ENCODE data around the gene KLRC3. TPM values are rescaled to one million over a fixed set of nuclear protein-coding genes. Genes with fewer than 3 reads are reported as not detected.

KLRC3 gene
- 0.29 to 0.32 TPM in 2 of 5 replicates, not detected in the others for total RNA-seq (2022; extraction: Qiagen RNA extraction; ENCODE audit: low read depth)

DNA sequence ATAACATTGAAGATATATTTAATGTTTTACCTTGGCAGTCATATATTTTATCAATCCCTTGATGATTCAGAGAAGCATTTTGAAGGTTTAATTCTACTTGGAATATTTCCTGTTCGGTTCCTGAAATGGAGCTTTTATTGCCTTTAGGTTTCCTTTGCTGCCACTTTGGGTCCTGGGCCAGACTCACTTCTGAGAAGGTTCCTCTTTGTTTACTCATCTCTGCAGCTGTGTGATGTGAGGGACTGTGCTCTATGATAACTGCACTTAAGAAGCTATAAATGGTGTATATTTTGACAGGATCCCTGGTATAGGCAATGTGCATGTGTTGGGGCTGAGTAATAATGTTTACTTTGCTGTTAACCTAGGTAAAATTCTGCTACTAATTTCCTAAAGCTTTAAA, at the start of gene KLRC3:
TSS of gene KLRC3 (minus strand) at position 262 of the 400 bp plus-strand sequence. CDS start at position 217, 45 bp downstream.

DNA sequence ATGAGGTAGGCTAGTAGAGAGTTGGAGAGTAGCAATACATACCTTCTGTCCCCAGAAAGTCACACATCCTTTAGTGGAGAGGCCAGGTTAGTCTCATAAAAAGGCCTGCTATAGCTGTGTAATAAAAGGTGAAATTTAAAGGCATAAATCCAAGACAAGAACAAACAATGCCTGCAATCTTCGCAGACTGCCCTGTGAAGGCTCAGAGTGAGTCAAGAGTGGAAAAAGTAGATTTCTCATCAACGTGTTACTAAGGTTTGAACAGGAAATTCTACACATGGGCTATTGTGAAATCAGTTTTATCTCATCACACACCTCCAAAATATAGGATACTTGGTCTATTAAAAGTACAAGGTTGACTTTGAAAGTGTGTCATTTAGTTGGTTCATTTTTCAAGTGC, 32.8 kb upstream of the KLRC3 start, which contains the start of gene KLRC1:
TSS of gene KLRC1 (minus strand) at position 222 of the 400 bp plus-strand sequence. CDS start 2,221 bp downstream, outside the sequence.

DNA sequence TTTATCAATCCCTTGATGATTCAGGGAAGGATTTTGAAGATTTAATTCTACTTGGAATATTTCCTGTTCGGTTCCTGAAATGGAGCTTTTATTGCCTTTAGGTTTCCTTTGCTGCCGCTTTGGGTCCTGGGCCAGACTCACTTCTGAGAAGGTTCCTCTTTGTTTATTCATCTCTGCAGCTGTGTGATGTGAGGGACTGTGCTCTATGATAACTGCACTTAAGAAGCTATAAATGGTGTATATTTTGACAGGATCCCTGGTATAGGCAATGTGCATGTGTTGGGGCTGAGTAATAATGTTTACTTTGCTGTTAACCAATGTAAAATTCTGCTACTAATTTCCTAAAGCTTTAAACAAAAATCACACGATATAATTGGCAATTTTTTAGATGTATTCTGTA, 15.4 kb upstream of the KLRC3 start, which contains the start of gene KLRC2:
TSS of gene KLRC2 (minus strand) at position 195 of the 400 bp plus-strand sequence. CDS start at position 171, 24 bp downstream.

GRCh38 chr12:10409392-10409791, 11.0 kb downstream of the KLRC3 start, which contains the start of gene KLRC4:
TSS of gene KLRC4 (minus strand) at chr12:10409757. CDS start at chr12:10409575, 182 bp downstream.

GRCh38 chr12:10389904-10390303, 30.5 kb downstream of the KLRC3 start, which contains the start of gene KLRK1:
TSS of gene KLRK1 (minus strand) at chr12:10390041. CDS start at chr12:10388810, 1,231 bp downstream.

Other genes with a start within 250 kb of the KLRC3 start
- gene OLR1, start 248.5 kb downstream of the KLRC3 start, total RNA-seq (2022; extraction: Qiagen RNA extraction; ENCODE audit: low read depth) = 0.75 to 2.6 TPM (median 1.3 TPM) in 5 replicates
- gene TMEM52B, start 241.6 kb downstream of the KLRC3 start, total RNA-seq (2022; extraction: Qiagen RNA extraction; ENCODE audit: low read depth) = 0.05 to 0.47 TPM (median 0.23 TPM) in 4 of 5 replicates, not detected in the other
- gene GABARAPL1, start 207.7 kb downstream of the KLRC3 start, total RNA-seq (2022; extraction: Qiagen RNA extraction; ENCODE audit: low read depth) = 33.3 to 46.8 TPM (median 43.1 TPM) in 5 replicates
- gene KLRD1, start 112.7 kb downstream of the KLRC3 start, total RNA-seq (2022; extraction: Qiagen RNA extraction; ENCODE audit: low read depth) = not detected in 5 replicates
- gene KLRK1, start 30.6 kb downstream of the KLRC3 start, total RNA-seq (2022; extraction: Qiagen RNA extraction; ENCODE audit: low read depth) = not detected in 5 replicates
- not detected in 5 replicates for gene KLRC4, start 10.8 kb downstream of the KLRC3 start, total RNA-seq (2022; extraction: Qiagen RNA extraction; ENCODE audit: low read depth)
- 1.0 to 2.2 TPM (median 1.4 TPM) in 5 replicates for gene KLRC2, start 15.4 kb upstream of the KLRC3 start, total RNA-seq (2022; extraction: Qiagen RNA extraction; ENCODE audit: low read depth)
- gene KLRC1, start 32.8 kb upstream of the KLRC3 start, total RNA-seq (2022; extraction: Qiagen RNA extraction; ENCODE audit: low read depth) = 0.06 TPM in 1 of 5 replicates, not detected in the others
- gene EIF2S3B, start 85.3 kb upstream of the KLRC3 start, total RNA-seq (2022; extraction: Qiagen RNA extraction; ENCODE audit: low read depth) = 0.45 to 1.2 TPM (median 0.67 TPM) in 5 replicates
- 46.2 to 69.7 TPM (median 56.1 TPM) in 5 replicates for gene MAGOHB, start 193.0 kb upstream of the KLRC3 start, total RNA-seq (2022; extraction: Qiagen RNA extraction; ENCODE audit: low read depth)

Data from A549 treated with CpdA at 1 μM for 4 hours (cell line).